ENCODE measurements around the gene CDH4. TPM values are rescaled to one million over a fixed set of nuclear protein-coding genes. Genes with fewer than 3 reads are reported as not detected.

CDH4 gene
- total RNA-seq, 2 donors from 2014 or later, result 0.07 to 0.94 TPM

GRCh38 chr20:61841966-61842365 is 589.9 kb downstream of the CDH4 start:
- DNase-seq (ENCODE audit: low spot score), result no peak
- H3K9me3 ChIP-seq, result no peaks in the 10 kb centered on the region
- no peak for TF ChIP-seq CTCF (IDR thresholded peaks at IDR 0.05)
- H3K27me3 ChIP-seq, result no peaks in the 10 kb centered on the region
- no peak overlapping the region for H3K4me3 ChIP-seq
- H3K27ac ChIP-seq, result no peak overlapping the region
- H3K4me1 ChIP-seq, result no peaks in the 10 kb centered on the region
- no peaks in the 10 kb centered on the region for H3K36me3 ChIP-seq

- H3K27ac ChIP-seq, result no peak overlapping the region
- no peaks in the 10 kb centered on the region for H3K4me1 ChIP-seq
- TF ChIP-seq CTCF (IDR thresholded peaks at IDR 0.05), result no peak
- no peak overlapping the region for H3K4me3 ChIP-seq
- DNase-seq (ENCODE audit: low spot score), result no peak
- no peaks in the 10 kb centered on the region for H3K27me3 ChIP-seq
- H3K9me3 ChIP-seq, result no peaks in the 10 kb centered on the region
- H3K36me3 ChIP-seq, result no peaks in the 10 kb centered on the region
Observed at GRCh38 chr20:61844621-61845020, 592.6 kb downstream of the CDH4 start.

GRCh38 chr20:61845233-61845671 is 593.2 kb downstream of the CDH4 start:
- DNase-seq (ENCODE audit: low spot score), result no peak
- Histone ChIP-seq H3K4me1 (no peaks in the 10 kb centered on the region), H3K36me3 (no peaks in the 10 kb centered on the region), H3K4me3 (no peak overlapping the region), H3K9me3 (no peaks in the 10 kb centered on the region), H3K27me3 (no peaks in the 10 kb centered on the region), H3K27ac (no peak overlapping the region)
- TF ChIP-seq CTCF (IDR thresholded peaks at IDR 0.05), result no peak

GRCh38 chr20:61846074-61846473 is 594.0 kb downstream of the CDH4 start:
- H3K27ac ChIP-seq, result no peak overlapping the region
- no peaks in the 10 kb centered on the region for H3K9me3 ChIP-seq
- TF ChIP-seq CTCF (IDR thresholded peaks at IDR 0.05), result no peak
- H3K4me1 ChIP-seq, result no peaks in the 10 kb centered on the region
- no peak for DNase-seq (ENCODE audit: low spot score)
- H3K4me3 ChIP-seq, result no peak overlapping the region
- peaks cover 0 to 3% of the 10 kb centered on the region in 2 donors for H3K27me3 ChIP-seq
- H3K36me3 ChIP-seq, result no peaks in the 10 kb centered on the region

GRCh38 chr20:61846741-61847419 is 594.8 kb downstream of the CDH4 start:
- peaks cover 0 to 3% of the 10 kb centered on the region in 2 donors for H3K27me3 ChIP-seq

More at GRCh38 chr20:61846741-61847419, 594.8 kb downstream of the CDH4 start:
- TF ChIP-seq CTCF (IDR thresholded peaks at IDR 0.05), result no peak
- H3K4me1 ChIP-seq, result no peaks in the 10 kb centered on the region
- DNase-seq (ENCODE audit: low spot score), result no peak
- no peaks in the 10 kb centered on the region for H3K36me3 ChIP-seq
- H3K4me3 ChIP-seq, result no peak overlapping the region
- H3K27ac ChIP-seq, result no peak overlapping the region
- H3K9me3 ChIP-seq, result no peaks in the 10 kb centered on the region
